ENCODE measurements around the gene GARNL3.

GRCh38 chr9:127256324-127256723 is 8.2 kb upstream of the GARNL3 start:
- no peak for TF ChIP-seq CTCF (IDR thresholded peaks at IDR 0.05; ENCODE audit: insufficient read depth, low read length)
- no peak for TF ChIP-seq POLR2AphosphoS5 (IDR thresholded peaks at IDR 0.05; ENCODE audit: low read depth)
- TF ChIP-seq SPI1 (IDR thresholded peaks at IDR 0.05; ENCODE audit: borderline replicate concordance, low read depth) = no peak

Measured in HL-60 (cell line).